ENCODE results near the gene UBTD1. TPM values are rescaled to one million over a fixed set of nuclear protein-coding genes. Genes with fewer than 3 reads are reported as not detected.
A peak's percentile ranks its signal among the peaks of the same experiment; 100 is the strongest.

The UBTD1 gene
- total and polyA plus RNA-seq, 5 donors from 2014 or later = 0.22 to 2.2 (median 1.8) TPM

DNA sequence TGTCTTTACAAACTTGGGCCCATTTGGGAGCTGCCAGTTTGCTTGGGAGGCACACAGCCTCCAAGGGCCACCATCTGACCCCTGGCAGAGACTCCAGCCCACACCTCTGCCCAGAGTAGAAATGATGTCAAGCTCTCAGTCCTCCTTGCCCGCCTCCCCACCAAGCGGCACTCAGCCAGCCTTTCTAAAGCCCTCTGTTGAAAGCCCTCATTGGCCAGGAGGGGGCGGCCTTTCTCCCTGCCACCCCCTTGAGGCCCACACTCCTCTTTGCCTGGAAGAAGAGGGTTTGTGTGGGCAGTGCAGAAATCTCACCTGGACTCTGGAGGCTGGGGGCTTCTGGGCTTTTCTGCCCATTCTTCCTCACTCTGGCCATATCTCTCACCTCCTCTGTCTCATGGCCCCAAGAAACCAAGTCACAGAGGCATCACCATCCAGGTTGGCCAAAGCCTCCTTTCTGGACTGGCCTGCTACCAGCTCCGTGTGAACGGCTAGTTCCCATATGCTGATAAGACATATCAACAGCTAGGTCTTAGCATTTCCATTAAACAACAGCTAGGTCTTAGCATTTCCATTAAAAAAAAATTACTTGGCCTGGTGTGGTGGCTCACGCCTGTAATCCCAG lies 36.1 kb downstream of the UBTD1 start:
- ATAC-seq (ENCODE audit: low read depth in 2 of 2) (peak in 1 of 2 donors; percentile 31), DNase-seq (peak in 1 of 3 donors; percentile 38)
- H3K4me3 Mint-ChIP-seq = no peak overlapping the region
- no peak overlapping the region for H3K4me3 ChIP-seq (ENCODE audit: low read depth, low read length)
- H3K27ac Mint-ChIP-seq = no peak overlapping the region
- H3K27ac ChIP-seq (ENCODE audit: insufficient read depth, low read length, poor library complexity, severe bottlenecking) = no peak overlapping the region
- no peaks in the 10 kb centered on the region for H3K4me1 Mint-ChIP-seq
- no peaks in the 10 kb centered on the region for H3K36me3 ChIP-seq (ENCODE audit: control insufficient read depth, insufficient read depth, low read length)
- H3K27me3 ChIP-seq (ENCODE audit: control insufficient read depth, insufficient read depth, low read length) = no peaks in the 10 kb centered on the region
- no peaks in the 10 kb centered on the region for H3K9me3 Mint-ChIP-seq
- H3K27me3 Mint-ChIP-seq = peaks cover 4% of the 10 kb centered on the region
- no peaks in the 10 kb centered on the region for H3K9me3 ChIP-seq (ENCODE audit: control insufficient read depth in 2 of 2, low read length in 2 of 2)
- H3K4me1 ChIP-seq (ENCODE audit: control insufficient read depth, insufficient read depth, low read length, poor library complexity, severe bottlenecking) = no peaks in the 10 kb centered on the region
- H3K36me3 Mint-ChIP-seq = no peaks in the 10 kb centered on the region

- Histone ChIP-seq H3K4me1 (ENCODE audit: control insufficient read depth, insufficient read depth, low read length, poor library complexity, severe bottlenecking) (no peaks in the 10 kb centered on the region), H3K9me3 (ENCODE audit: control insufficient read depth in 2 of 2, low read length in 2 of 2) (no peaks in the 10 kb centered on the region), H3K36me3 (ENCODE audit: control insufficient read depth, insufficient read depth, low read length) (no peaks in the 10 kb centered on the region), H3K27ac (ENCODE audit: insufficient read depth, low read length, poor library complexity, severe bottlenecking) (no peak overlapping the region), H3K27me3 (ENCODE audit: control insufficient read depth, insufficient read depth, low read length) (no peaks in the 10 kb centered on the region), H3K4me3 (ENCODE audit: low read depth, low read length) (no peak overlapping the region)
- DNase-seq = no peak
- Mint-ChIP-seq H3K9me3 (no peaks in the 10 kb centered on the region), H3K4me3 (no peak overlapping the region), H3K27me3 (peaks cover 4% of the 10 kb centered on the region), H3K4me1 (no peaks in the 10 kb centered on the region), H3K27ac (no peak overlapping the region), H3K36me3 (no peaks in the 10 kb centered on the region)
- no peak for ATAC-seq (ENCODE audit: low read depth in 2 of 2)
These were observed 38.6 kb downstream of the UBTD1 start for GRCh38 chr10:97537186-97537869.

- Mint-ChIP-seq H3K4me3 (no peak overlapping the region), H3K9me3 (no peaks in the 10 kb centered on the region), H3K27ac (no peak overlapping the region), H3K36me3 (no peaks in the 10 kb centered on the region), H3K4me1 (peaks cover 0 to 3% (median 0%) of the 10 kb centered on the region in 4 donors), H3K27me3 (peaks cover 4% of the 10 kb centered on the region)
- no peaks in the 10 kb centered on the region for H3K4me1 ChIP-seq (ENCODE audit: control insufficient read depth, insufficient read depth, low read length, poor library complexity, severe bottlenecking)
- no peaks in the 10 kb centered on the region for H3K27me3 ChIP-seq (ENCODE audit: control insufficient read depth, insufficient read depth, low read length)
- H3K27ac ChIP-seq (ENCODE audit: insufficient read depth, low read length, poor library complexity, severe bottlenecking) = no peak overlapping the region
- H3K9me3 ChIP-seq (ENCODE audit: control insufficient read depth in 2 of 2, low read length in 2 of 2) = no peaks in the 10 kb centered on the region
- H3K4me3 ChIP-seq (ENCODE audit: low read depth, low read length) = no peak overlapping the region
- ATAC-seq (ENCODE audit: low read depth in 2 of 2) = no peak
- no peak for DNase-seq
- H3K36me3 ChIP-seq (ENCODE audit: control insufficient read depth, insufficient read depth, low read length) = no peaks in the 10 kb centered on the region
These were observed 39.7 kb downstream of the UBTD1 start for GRCh38 chr10:97538411-97538810.

GRCh38 chr10:97538839-97539238 lies 40.1 kb downstream of the UBTD1 start:
- Histone ChIP-seq H3K9me3 (ENCODE audit: control insufficient read depth in 2 of 2, low read length in 2 of 2) (no peaks in the 10 kb centered on the region), H3K27me3 (ENCODE audit: control insufficient read depth, insufficient read depth, low read length) (no peaks in the 10 kb centered on the region), H3K4me1 (ENCODE audit: control insufficient read depth, insufficient read depth, low read length, poor library complexity, severe bottlenecking) (no peaks in the 10 kb centered on the region), H3K27ac (ENCODE audit: insufficient read depth, low read length, poor library complexity, severe bottlenecking) (no peak overlapping the region), H3K36me3 (ENCODE audit: control insufficient read depth, insufficient read depth, low read length) (no peaks in the 10 kb centered on the region), H3K4me3 (ENCODE audit: low read depth, low read length) (no peak overlapping the region)
- Mint-ChIP-seq H3K4me3 (no peak overlapping the region), H3K4me1 (peaks cover 0 to 3% (median 0%) of the 10 kb centered on the region in 4 donors), H3K36me3 (no peaks in the 10 kb centered on the region), H3K27ac (no peak overlapping the region), H3K27me3 (peaks cover 4% of the 10 kb centered on the region), H3K9me3 (no peaks in the 10 kb centered on the region)
- no peak for DNase-seq
- ATAC-seq (ENCODE audit: low read depth in 2 of 2) = no peak

DNA sequence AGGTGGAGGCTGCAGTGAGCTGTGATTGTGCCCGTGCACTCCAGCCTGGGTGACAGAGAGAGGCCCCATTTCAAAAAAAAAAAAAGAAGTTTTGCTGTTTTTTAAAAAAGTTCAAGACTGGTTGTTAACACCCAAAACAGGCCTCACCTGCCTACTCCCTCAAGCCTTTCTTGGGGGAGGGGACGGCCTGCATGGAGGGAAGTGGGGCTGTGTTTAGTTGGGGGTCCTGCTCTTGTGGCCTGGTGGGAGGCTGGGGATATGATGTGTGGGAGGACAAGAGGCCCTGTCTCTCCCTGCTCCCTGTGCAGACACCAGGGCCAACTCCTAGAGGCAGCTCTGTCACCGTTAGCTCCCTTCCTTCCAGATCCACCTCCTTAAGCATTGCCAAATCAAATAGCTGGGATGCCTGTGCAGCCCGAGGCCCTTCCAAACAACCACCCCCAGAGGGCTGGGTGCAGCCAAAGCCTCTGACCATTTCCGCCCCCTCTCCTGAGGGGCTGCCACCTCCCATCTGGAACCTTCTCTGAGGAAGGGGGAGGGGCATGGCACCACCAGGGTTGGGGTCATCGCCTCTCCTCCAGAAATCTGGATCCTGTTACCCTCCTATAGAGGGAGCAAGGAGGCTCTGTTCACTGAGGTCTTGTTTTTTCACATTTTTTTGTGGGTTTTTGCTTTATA lies 40.9 kb downstream of the UBTD1 start:
- no peak for DNase-seq

GRCh38 chr10:97540669-97541500 lies 42.2 kb downstream of the UBTD1 start:
- H3K36me3 ChIP-seq (ENCODE audit: control insufficient read depth, insufficient read depth, low read length) = no peaks in the 10 kb centered on the region
- no peak for ATAC-seq (ENCODE audit: low read depth in 2 of 2)
- H3K4me1 Mint-ChIP-seq = peaks cover 0 to 3% (median 0%) of the 10 kb centered on the region in 4 donors

More for the DNA sequence above, 40.9 kb downstream of the UBTD1 start:
- no peak for ATAC-seq (ENCODE audit: low read depth in 2 of 2)
- Mint-ChIP-seq H3K27me3 (peaks cover 4% of the 10 kb centered on the region), H3K36me3 (no peaks in the 10 kb centered on the region), H3K4me3 (no peak overlapping the region), H3K27ac (peak overlapping the region in 1 of 3 donors; percentile 56), H3K4me1 (peaks cover 0 to 3% (median 0%) of the 10 kb centered on the region in 4 donors), H3K9me3 (no peaks in the 10 kb centered on the region)
- Histone ChIP-seq H3K36me3 (ENCODE audit: control insufficient read depth, insufficient read depth, low read length) (no peaks in the 10 kb centered on the region), H3K9me3 (ENCODE audit: control insufficient read depth in 2 of 2, low read length in 2 of 2) (no peaks in the 10 kb centered on the region), H3K27ac (ENCODE audit: insufficient read depth, low read length, poor library complexity, severe bottlenecking) (no peak overlapping the region), H3K27me3 (ENCODE audit: control insufficient read depth, insufficient read depth, low read length) (no peaks in the 10 kb centered on the region), H3K4me1 (ENCODE audit: control insufficient read depth, insufficient read depth, low read length, poor library complexity, severe bottlenecking) (no peaks in the 10 kb centered on the region), H3K4me3 (ENCODE audit: low read depth, low read length) (no peak overlapping the region)

GRCh38 chr10:97542169-97543024 lies 43.7 kb downstream of the UBTD1 start:
- Mint-ChIP-seq H3K4me1 (peaks cover 0 to 3% (median 0%) of the 10 kb centered on the region in 4 donors), H3K36me3 (no peaks in the 10 kb centered on the region), H3K9me3 (no peaks in the 10 kb centered on the region), H3K27me3 (no peaks in the 10 kb centered on the region), H3K27ac (peak overlapping the region in 2 of 3 donors; percentile 68 to 71), H3K4me3 (peak overlapping the region in 1 of 4 donors; percentile 9)
- ATAC-seq (ENCODE audit: low read depth in 2 of 2) = peak in 1 of 2 donors; percentile 20
- DNase-seq = no peak
- no peak overlapping the region for H3K27ac ChIP-seq (ENCODE audit: insufficient read depth, low read length, poor library complexity, severe bottlenecking)
- H3K27me3 ChIP-seq (ENCODE audit: control insufficient read depth, insufficient read depth, low read length) = no peaks in the 10 kb centered on the region
- no peaks in the 10 kb centered on the region for H3K36me3 ChIP-seq (ENCODE audit: control insufficient read depth, insufficient read depth, low read length)
- no peaks in the 10 kb centered on the region for H3K9me3 ChIP-seq (ENCODE audit: control insufficient read depth in 2 of 2, low read length in 2 of 2)
- no peaks in the 10 kb centered on the region for H3K4me1 ChIP-seq (ENCODE audit: control insufficient read depth, insufficient read depth, low read length, poor library complexity, severe bottlenecking)
- no peak overlapping the region for H3K4me3 ChIP-seq (ENCODE audit: low read depth, low read length)

More at GRCh38 chr10:97540669-97541500, 42.2 kb downstream of the UBTD1 start:
- H3K4me3 ChIP-seq (ENCODE audit: low read depth, low read length) = no peak overlapping the region
- no peaks in the 10 kb centered on the region for H3K4me1 ChIP-seq (ENCODE audit: control insufficient read depth, insufficient read depth, low read length, poor library complexity, severe bottlenecking)
- H3K27ac ChIP-seq (ENCODE audit: insufficient read depth, low read length, poor library complexity, severe bottlenecking) = no peak overlapping the region
- Mint-ChIP-seq H3K27ac (no peak overlapping the region), H3K9me3 (no peaks in the 10 kb centered on the region), H3K4me3 (no peak overlapping the region), H3K36me3 (no peaks in the 10 kb centered on the region), H3K27me3 (no peaks in the 10 kb centered on the region)
- H3K27me3 ChIP-seq (ENCODE audit: control insufficient read depth, insufficient read depth, low read length) = no peaks in the 10 kb centered on the region
- no peaks in the 10 kb centered on the region for H3K9me3 ChIP-seq (ENCODE audit: control insufficient read depth in 2 of 2, low read length in 2 of 2)
- no peak for DNase-seq
